HS-5 (cell line): ENCODE measurements around the gene NUDCD2.
"Not testable (repeated sequence)": the region's sequence is repeated elsewhere in the genome, so short reads cannot be mapped to it uniquely, and the experiment has no call there.

Experiments used
- DNase-seq: peaks from one replicate; pipeline ENCODE4 v3.0.0-alpha.2; 2012; ENCODE audit warnings: low read depth

NUDCD2 gene

GRCh38 chr5:163426128-163426527, 33.8 kb downstream of the NUDCD2 start:
- DNase-seq, result not testable (repeated sequence)

- DNase-seq, result no peak
Measured at GRCh38 chr5:163424836-163425235, 35.1 kb downstream of the NUDCD2 start.

- not testable (repeated sequence) for DNase-seq
Measured at GRCh38 chr5:163415673-163416072, 44.2 kb downstream of the NUDCD2 start.

GRCh38 chr5:163410505-163410904, 49.4 kb downstream of the NUDCD2 start:
- DNase-seq, result no peak

- DNase-seq, result no peak
Measured at GRCh38 chr5:163409384-163409783, 50.5 kb downstream of the NUDCD2 start.

- peak; percentile 33 for DNase-seq
Measured at GRCh38 chr5:163408311-163408923, 51.5 kb downstream of the NUDCD2 start.

GRCh38 chr5:163407034-163407655, 52.8 kb downstream of the NUDCD2 start:
- no peak for DNase-seq

- no peak for DNase-seq
Measured at GRCh38 chr5:163404364-163405173, 55.3 kb downstream of the NUDCD2 start.

GRCh38 chr5:163402007-163402406, 57.9 kb downstream of the NUDCD2 start:
- no peak for DNase-seq

GRCh38 chr5:163401271-163401670, 58.6 kb downstream of the NUDCD2 start:
- DNase-seq, result no peak

GRCh38 chr5:163399923-163400322, 60.0 kb downstream of the NUDCD2 start:
- no peak for DNase-seq

- no peak for DNase-seq
Measured at GRCh38 chr5:163397354-163397753, 62.5 kb downstream of the NUDCD2 start.

GRCh38 chr5:163396818-163397340, 63.0 kb downstream of the NUDCD2 start:
- DNase-seq, result not testable (repeated sequence)
